ENCODE results near the gene RIN3. TPM values are rescaled to one million over a fixed set of nuclear protein-coding genes. Genes with fewer than 3 reads are reported as not detected.

The RIN3 gene
- total and polyA plus RNA-seq, 4 donors, result 3.4 to 7.4 (median 5.2) TPM

DNA sequence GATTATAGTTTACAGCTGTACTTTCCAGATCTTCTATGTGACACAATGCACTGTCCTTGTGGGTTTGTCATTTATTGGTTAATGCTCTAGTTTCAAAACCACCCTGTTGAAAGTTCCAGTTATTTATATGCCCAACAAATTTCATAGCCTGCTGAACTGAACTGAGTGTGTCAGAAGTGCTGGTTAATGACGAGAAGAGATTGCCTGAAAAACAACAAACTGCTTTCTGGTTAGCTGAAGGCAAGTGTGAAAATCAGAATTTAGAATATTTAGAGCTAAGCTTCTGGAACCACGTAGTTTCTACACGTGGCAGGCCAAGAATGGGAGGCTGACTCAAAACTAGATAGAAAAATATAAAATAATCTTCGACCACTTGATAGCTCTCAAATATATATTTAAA, 19.1 kb upstream of the RIN3 start:
- no CpG with 5 or more reads among the region's 4 CpGs for WGBS (ENCODE audit: insufficient coverage)
- no peak overlapping the region for H3K4me3 ChIP-seq (ENCODE audit: low read depth, low read length)
- H3K27me3 ChIP-seq (ENCODE audit: control insufficient read depth, insufficient read depth, low read length), result no peaks in the 10 kb centered on the region
- H3K27ac ChIP-seq (ENCODE audit: low read depth, low read length), result no peak overlapping the region
- no peak for DNase-seq (ENCODE audit: low read depth in 4 of 6, low spot score in 6 of 6)
- no peaks in the 10 kb centered on the region for H3K9me3 ChIP-seq (ENCODE audit: control insufficient read depth, insufficient read depth, low read length)
- peaks cover 13% of the 10 kb centered on the region for H3K4me1 ChIP-seq (ENCODE audit: control insufficient read depth, insufficient read depth, low read length)
- H3K36me3 ChIP-seq (ENCODE audit: control insufficient read depth, insufficient read depth, low read length), result peaks cover 5% of the 10 kb centered on the region

DNA sequence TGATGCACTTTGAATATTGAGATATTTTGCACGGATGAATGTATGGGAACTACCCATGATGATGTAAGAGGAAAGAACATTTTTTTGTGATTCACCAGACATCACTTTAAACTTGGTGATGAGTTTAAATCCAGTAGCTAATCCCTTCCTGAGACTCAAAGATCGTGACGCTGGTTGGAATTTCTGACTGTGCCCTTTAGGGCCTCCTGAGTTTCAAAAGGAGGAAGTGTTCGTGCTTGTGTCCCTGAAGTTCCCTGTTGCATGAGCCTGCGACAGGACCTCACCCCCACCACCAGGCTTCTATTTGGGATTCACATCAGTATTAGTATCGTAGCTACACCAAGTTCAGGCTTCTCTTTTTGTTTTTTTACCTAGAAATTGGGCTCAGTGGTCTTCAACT, 18.6 kb upstream of the RIN3 start:
- Histone ChIP-seq H3K27ac (ENCODE audit: low read depth, low read length) (no peak overlapping the region), H3K9me3 (ENCODE audit: control insufficient read depth, insufficient read depth, low read length) (no peaks in the 10 kb centered on the region), H3K27me3 (ENCODE audit: control insufficient read depth, insufficient read depth, low read length) (no peaks in the 10 kb centered on the region), H3K36me3 (ENCODE audit: control insufficient read depth, insufficient read depth, low read length) (peaks cover 3% of the 10 kb centered on the region), H3K4me1 (ENCODE audit: control insufficient read depth, insufficient read depth, low read length) (peaks cover 17% of the 10 kb centered on the region), H3K4me3 (ENCODE audit: low read depth, low read length) (no peak overlapping the region)
- WGBS (ENCODE audit: insufficient coverage), result 83% methylated on average over 2 of the region's 6 CpGs
- DNase-seq (ENCODE audit: low read depth in 4 of 6, low spot score in 6 of 6), result no peak

DNA sequence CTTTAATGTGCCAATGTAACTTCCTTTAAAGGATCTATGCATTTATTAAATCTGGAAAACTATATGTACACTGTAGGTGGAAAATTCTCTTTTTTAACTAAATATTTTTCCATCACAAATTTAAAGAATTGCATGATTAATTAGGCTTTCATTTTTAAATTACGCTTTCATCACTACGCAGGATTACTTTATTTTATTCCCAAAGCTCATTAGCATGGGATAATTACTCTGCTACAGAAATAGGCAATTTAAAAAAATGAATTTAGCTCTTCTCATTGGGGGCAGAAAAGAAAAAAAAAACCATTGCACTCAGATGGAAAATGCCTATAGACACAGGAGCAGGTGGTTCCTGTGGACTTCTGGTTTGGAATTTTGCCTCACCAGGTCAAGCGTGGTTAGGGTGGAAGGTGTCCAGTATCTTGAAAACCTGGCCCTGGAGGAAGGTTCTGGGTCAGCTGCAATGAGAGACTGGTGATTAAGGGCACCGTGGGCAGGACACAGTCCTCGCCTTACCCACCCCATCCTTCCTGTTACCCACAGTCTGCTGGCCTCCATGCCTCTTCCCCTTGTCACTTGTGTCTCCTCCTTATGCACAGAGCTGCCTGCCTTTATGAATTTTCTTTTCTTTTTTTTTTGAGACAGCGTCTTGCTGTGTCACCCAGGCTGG, 17.3 kb upstream of the RIN3 start:
- DNase-seq (ENCODE audit: low read depth in 4 of 6, low spot score in 6 of 6), result peak in 1 of 6 donors; percentile 82
- Histone ChIP-seq H3K4me1 (ENCODE audit: control insufficient read depth, insufficient read depth, low read length) (peaks cover 24% of the 10 kb centered on the region), H3K27me3 (ENCODE audit: control insufficient read depth, insufficient read depth, low read length) (no peaks in the 10 kb centered on the region), H3K36me3 (ENCODE audit: control insufficient read depth, insufficient read depth, low read length) (peaks cover 3% of the 10 kb centered on the region), H3K4me3 (ENCODE audit: low read depth, low read length) (no peak overlapping the region), H3K9me3 (ENCODE audit: control insufficient read depth, insufficient read depth, low read length) (no peaks in the 10 kb centered on the region), H3K27ac (ENCODE audit: low read depth, low read length) (no peak overlapping the region)
- WGBS (ENCODE audit: insufficient coverage), result 68% methylated on average over 3 of the region's 6 CpGs

DNA sequence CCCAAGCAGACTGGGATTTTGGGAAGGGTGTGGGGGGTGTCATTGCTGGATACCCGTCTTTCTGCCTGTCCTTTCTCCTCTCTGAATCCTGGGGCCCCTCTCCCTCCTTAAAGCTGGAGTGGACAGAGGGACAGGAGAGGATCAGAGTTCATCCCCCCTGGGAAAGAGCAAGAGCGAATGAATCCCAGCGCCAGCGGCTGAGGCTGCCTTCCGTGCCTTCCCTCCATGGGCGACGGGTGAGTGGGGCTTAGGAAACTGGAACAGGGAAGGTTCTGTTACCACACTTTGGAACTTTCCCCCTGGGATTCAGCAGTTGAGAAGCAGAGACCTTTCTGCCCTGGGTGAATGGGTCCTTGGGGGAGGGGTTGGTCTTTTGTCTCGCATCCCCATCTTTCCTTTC, 16.2 kb upstream of the RIN3 start:
- Histone ChIP-seq H3K27me3 (ENCODE audit: control insufficient read depth, insufficient read depth, low read length) (no peaks in the 10 kb centered on the region), H3K9me3 (ENCODE audit: control insufficient read depth, insufficient read depth, low read length) (no peaks in the 10 kb centered on the region), H3K4me3 (ENCODE audit: low read depth, low read length) (no peak overlapping the region), H3K36me3 (ENCODE audit: control insufficient read depth, insufficient read depth, low read length) (peaks cover 3% of the 10 kb centered on the region), H3K4me1 (ENCODE audit: control insufficient read depth, insufficient read depth, low read length) (peaks cover 24% of the 10 kb centered on the region), H3K27ac (ENCODE audit: low read depth, low read length) (no peak overlapping the region)
- 89% methylated on average over 6 of the region's 8 CpGs for WGBS (ENCODE audit: insufficient coverage)
- no peak for DNase-seq (ENCODE audit: low read depth in 4 of 6, low spot score in 6 of 6)

DNA sequence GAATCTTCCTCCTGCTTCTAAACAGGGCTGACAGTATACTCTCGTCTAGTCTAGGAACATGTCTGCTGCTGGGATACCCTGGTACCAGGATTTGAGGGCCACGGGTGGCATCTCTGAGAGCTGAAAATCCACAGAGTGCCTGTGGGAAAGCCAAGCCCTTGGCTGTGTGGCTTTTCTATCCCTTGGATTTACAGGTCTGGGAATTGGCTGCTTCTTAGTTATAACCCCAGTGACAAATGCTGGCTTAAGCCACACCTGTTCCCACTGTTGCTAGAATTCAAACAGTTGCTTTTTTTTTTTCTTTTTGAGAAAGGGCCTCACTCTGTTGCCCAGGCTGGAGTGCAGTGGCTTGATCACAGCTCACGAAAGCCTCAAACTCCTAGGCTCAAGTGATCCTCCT, 14.3 kb upstream of the RIN3 start:
- WGBS (ENCODE audit: insufficient coverage), result 74% methylated on average over 2 of the region's 3 CpGs
- H3K27me3 ChIP-seq (ENCODE audit: control insufficient read depth, insufficient read depth, low read length), result no peaks in the 10 kb centered on the region
- H3K36me3 ChIP-seq (ENCODE audit: control insufficient read depth, insufficient read depth, low read length), result no peaks in the 10 kb centered on the region
- H3K9me3 ChIP-seq (ENCODE audit: control insufficient read depth, insufficient read depth, low read length), result no peaks in the 10 kb centered on the region
- DNase-seq (ENCODE audit: low read depth in 4 of 6, low spot score in 6 of 6), result no peak
- H3K4me1 ChIP-seq (ENCODE audit: control insufficient read depth, insufficient read depth, low read length), result peaks cover 24% of the 10 kb centered on the region
- H3K27ac ChIP-seq (ENCODE audit: low read depth, low read length), result no peak overlapping the region
- no peak overlapping the region for H3K4me3 ChIP-seq (ENCODE audit: low read depth, low read length)

DNA sequence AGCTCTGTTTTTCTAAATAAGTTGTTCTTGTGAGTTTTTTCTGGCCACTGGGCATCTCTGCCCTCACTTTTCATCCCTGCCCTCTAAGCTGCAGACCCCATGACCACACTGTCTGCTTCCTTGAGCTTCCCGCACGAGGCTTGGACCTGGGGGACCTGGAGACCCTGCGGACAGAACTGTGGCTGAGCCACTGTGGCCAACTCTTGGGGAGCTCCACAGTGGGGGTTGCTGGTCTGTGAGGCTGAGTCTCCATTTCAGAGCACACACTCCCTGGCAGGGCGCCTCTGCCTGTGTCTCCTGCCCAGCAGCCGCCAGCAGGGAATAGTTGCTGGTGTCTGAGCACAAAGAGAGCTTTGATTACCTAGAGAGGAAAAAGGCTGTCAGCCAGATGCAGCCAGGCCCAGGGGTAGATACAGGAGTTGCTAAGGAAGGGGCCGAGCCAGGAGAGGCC, 13.1 kb upstream of the RIN3 start:
- H3K27ac ChIP-seq (ENCODE audit: low read depth, low read length), result peak overlapping the region; percentile 61
- H3K4me1 ChIP-seq (ENCODE audit: control insufficient read depth, insufficient read depth, low read length), result peaks cover 24% of the 10 kb centered on the region
- WGBS (ENCODE audit: insufficient coverage), result 16% methylated on average over 4 of the region's 6 CpGs
- H3K4me3 ChIP-seq (ENCODE audit: low read depth, low read length), result no peak overlapping the region
- no peaks in the 10 kb centered on the region for H3K9me3 ChIP-seq (ENCODE audit: control insufficient read depth, insufficient read depth, low read length)
- no peaks in the 10 kb centered on the region for H3K27me3 ChIP-seq (ENCODE audit: control insufficient read depth, insufficient read depth, low read length)
- no peaks in the 10 kb centered on the region for H3K36me3 ChIP-seq (ENCODE audit: control insufficient read depth, insufficient read depth, low read length)
- DNase-seq (ENCODE audit: low read depth in 4 of 6, low spot score in 6 of 6), result peak; percentile 24 to 86 (median 45)

DNA sequence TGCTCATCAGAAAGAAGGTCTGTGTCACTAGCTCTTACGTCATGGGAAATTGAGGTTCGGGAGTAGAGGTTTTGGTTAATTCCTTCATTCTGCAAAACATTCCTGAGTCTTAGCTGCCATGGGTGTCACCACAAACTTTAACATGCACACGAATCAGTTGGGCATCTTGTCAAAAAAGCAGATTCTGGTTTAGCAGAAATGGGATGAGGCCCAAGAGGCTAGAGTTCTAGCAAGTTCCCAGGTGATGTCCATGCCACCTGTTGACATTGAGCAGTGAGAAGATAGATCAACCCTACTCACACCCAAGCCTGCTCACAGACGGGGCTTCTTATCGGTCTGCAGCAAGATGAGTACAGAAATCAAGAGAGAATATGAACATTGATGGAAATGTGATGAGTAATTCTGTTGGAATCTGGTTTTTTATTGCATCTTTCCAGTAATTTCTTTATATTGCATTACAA, 11.7 kb upstream of the RIN3 start:
- WGBS (ENCODE audit: insufficient coverage), result 90% methylated on average over 2 of the region's 5 CpGs
- H3K36me3 ChIP-seq (ENCODE audit: control insufficient read depth, insufficient read depth, low read length), result no peaks in the 10 kb centered on the region
- H3K9me3 ChIP-seq (ENCODE audit: control insufficient read depth, insufficient read depth, low read length), result no peaks in the 10 kb centered on the region
- no peak for DNase-seq (ENCODE audit: low read depth in 4 of 6, low spot score in 6 of 6)
- no peaks in the 10 kb centered on the region for H3K27me3 ChIP-seq (ENCODE audit: control insufficient read depth, insufficient read depth, low read length)
- H3K27ac ChIP-seq (ENCODE audit: low read depth, low read length), result no peak overlapping the region
- H3K4me1 ChIP-seq (ENCODE audit: control insufficient read depth, insufficient read depth, low read length), result peaks cover 24% of the 10 kb centered on the region
- no peak overlapping the region for H3K4me3 ChIP-seq (ENCODE audit: low read depth, low read length)

DNA sequence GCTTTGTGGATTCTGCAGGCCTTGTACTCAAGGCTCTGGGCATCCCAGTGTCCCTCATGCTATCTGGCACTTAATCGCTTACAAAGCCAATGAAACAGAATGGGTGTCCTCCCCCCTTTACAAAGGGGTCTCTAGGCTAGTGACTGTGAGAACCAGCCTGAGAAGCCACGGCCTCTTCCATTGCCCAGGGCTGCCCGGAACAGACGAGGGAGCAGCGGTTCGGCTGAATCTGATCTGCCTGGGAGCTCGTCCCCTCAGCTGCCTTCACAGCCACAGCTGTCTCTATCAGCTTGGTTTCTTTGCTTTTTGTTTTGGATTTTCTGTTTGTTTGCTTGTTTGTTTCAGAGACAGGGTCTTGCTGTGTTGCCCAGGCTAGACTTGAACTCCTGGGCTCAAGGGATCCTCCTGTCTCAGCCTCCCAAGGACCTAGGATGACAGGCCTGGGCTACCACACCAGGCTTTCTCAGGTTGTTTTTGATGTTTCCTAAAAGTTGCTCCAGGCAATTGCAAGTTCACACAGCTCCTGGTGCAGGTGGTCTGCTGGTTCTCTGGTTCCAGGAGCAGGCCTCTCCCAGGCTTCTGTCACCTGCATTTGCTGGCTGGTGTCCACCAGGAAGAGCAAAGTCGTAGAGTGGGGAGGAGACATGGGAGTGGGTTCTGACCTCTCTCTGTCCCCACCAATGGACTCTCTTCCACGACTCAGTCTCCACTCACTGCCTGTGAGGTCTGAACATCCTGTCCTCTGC, 10.9 kb upstream of the RIN3 start:
- Histone ChIP-seq H3K27ac (ENCODE audit: low read depth, low read length) (no peak overlapping the region), H3K4me3 (ENCODE audit: low read depth, low read length) (no peak overlapping the region), H3K9me3 (ENCODE audit: control insufficient read depth, insufficient read depth, low read length) (no peaks in the 10 kb centered on the region), H3K4me1 (ENCODE audit: control insufficient read depth, insufficient read depth, low read length) (peaks cover 17% of the 10 kb centered on the region), H3K27me3 (ENCODE audit: control insufficient read depth, insufficient read depth, low read length) (no peaks in the 10 kb centered on the region), H3K36me3 (ENCODE audit: control insufficient read depth, insufficient read depth, low read length) (no peaks in the 10 kb centered on the region)
- 96% methylated on average over 5 of the region's 9 CpGs for WGBS (ENCODE audit: insufficient coverage)
- no peak for DNase-seq (ENCODE audit: low read depth in 4 of 6, low spot score in 6 of 6)

DNA sequence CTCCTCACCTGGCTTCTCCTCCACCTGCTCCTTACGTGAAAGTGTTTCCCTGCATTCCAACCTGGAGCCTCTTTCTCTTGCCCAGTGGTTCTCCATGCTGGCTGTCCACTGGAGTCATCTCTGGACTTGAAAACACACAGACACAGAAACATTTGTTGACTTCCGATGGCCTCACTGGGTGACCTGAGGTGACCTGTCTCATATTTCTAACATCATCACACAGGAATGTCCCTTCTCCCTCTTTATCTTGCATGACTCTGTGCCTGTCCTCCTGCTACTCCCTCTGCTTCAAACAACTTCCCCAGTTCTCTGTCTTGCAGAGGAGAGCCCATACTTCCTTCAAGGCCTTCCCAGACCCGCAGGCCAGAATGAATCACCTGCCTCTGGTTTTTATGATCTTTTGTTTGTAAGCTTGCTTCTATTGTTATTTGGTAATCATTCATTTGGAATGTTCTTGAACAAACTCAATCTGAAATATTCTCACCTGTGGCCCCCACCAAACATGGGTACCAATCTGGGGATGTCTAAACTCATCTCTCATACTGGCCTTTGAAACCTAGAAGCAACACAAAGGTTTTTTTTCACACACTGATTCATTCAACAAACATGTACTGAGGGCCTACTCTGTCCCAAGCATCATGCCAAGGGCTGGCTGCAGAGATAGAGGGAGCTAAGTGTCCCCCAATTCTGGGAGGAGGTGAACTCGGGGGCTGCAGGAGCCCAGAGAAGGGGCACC, 9.7 kb upstream of the RIN3 start:
- H3K27ac ChIP-seq (ENCODE audit: low read depth, low read length), result no peak overlapping the region
- no peaks in the 10 kb centered on the region for H3K27me3 ChIP-seq (ENCODE audit: control insufficient read depth, insufficient read depth, low read length)
- DNase-seq (ENCODE audit: low read depth in 4 of 6, low spot score in 6 of 6), result no peak
- no peak overlapping the region for H3K4me3 ChIP-seq (ENCODE audit: low read depth, low read length)
- H3K9me3 ChIP-seq (ENCODE audit: control insufficient read depth, insufficient read depth, low read length), result no peaks in the 10 kb centered on the region
- no peaks in the 10 kb centered on the region for H3K36me3 ChIP-seq (ENCODE audit: control insufficient read depth, insufficient read depth, low read length)
- peaks cover 12% of the 10 kb centered on the region for H3K4me1 ChIP-seq (ENCODE audit: control insufficient read depth, insufficient read depth, low read length)
- 84% methylated on average over 2 of the region's 4 CpGs for WGBS (ENCODE audit: insufficient coverage)

Data from spinal cord (tissue), 10 donors.